ENCODE results near the gene LUZP2.

LUZP2 gene

GRCh38 chr11:24496736-24497725 is at the start of gene LUZP2:
LUZP2 (plus strand) TSS chr11:24497053.
- no peak for DNase-seq (ENCODE audit: low read depth in 2 of 2)

- no peak for DNase-seq (ENCODE audit: low read depth in 2 of 2)
Observed at GRCh38 chr11:24453129-24453718, 43.6 kb upstream of the LUZP2 start.

- DNase-seq (ENCODE audit: low read depth in 2 of 2), result no peak
Observed at GRCh38 chr11:24457985-24458384, 38.9 kb upstream of the LUZP2 start.

GRCh38 chr11:24470431-24470830 is 26.4 kb upstream of the LUZP2 start:
- no peak for DNase-seq (ENCODE audit: low read depth in 2 of 2)

GRCh38 chr11:24471084-24471483 is 25.8 kb upstream of the LUZP2 start:
- DNase-seq (ENCODE audit: low read depth in 2 of 2), result no peak

- no peak for DNase-seq (ENCODE audit: low read depth in 2 of 2)
Observed at GRCh38 chr11:24478718-24479117, 18.1 kb upstream of the LUZP2 start.

GRCh38 chr11:24489477-24489876 is 7.4 kb upstream of the LUZP2 start:
- no peak for DNase-seq (ENCODE audit: low read depth in 2 of 2)

- no peak for DNase-seq (ENCODE audit: low read depth in 2 of 2)
Observed at GRCh38 chr11:24496386-24496735, 492 bp upstream of the LUZP2 start.

GRCh38 chr11:24497831-24498230 is 978 bp downstream of the LUZP2 start:
- DNase-seq (ENCODE audit: low read depth in 2 of 2), result no peak

- DNase-seq (ENCODE audit: low read depth in 2 of 2), result no peak
Observed at GRCh38 chr11:24502425-24502824, 5.6 kb downstream of the LUZP2 start.

- no peak for DNase-seq (ENCODE audit: low read depth in 2 of 2)
Observed at GRCh38 chr11:24509114-24509513, 12.3 kb downstream of the LUZP2 start.

GRCh38 chr11:24511511-24511910 is 14.7 kb downstream of the LUZP2 start:
- DNase-seq (ENCODE audit: low read depth in 2 of 2), result no peak

GRCh38 chr11:24513479-24514218 is 16.8 kb downstream of the LUZP2 start:
- no peak for DNase-seq (ENCODE audit: low read depth in 2 of 2)

GRCh38 chr11:24514219-24514594 is 17.4 kb downstream of the LUZP2 start:
- DNase-seq (ENCODE audit: low read depth in 2 of 2), result no peak

GRCh38 chr11:24515632-24516031 is 18.8 kb downstream of the LUZP2 start:
- DNase-seq (ENCODE audit: low read depth in 2 of 2), result no peak

- DNase-seq (ENCODE audit: low read depth in 2 of 2), result no peak
Observed at GRCh38 chr11:24516638-24517037, 19.8 kb downstream of the LUZP2 start.

- DNase-seq (ENCODE audit: low read depth in 2 of 2), result no peak
Observed at GRCh38 chr11:24521601-24522000, 24.7 kb downstream of the LUZP2 start.

GRCh38 chr11:24524156-24524555 is 27.3 kb downstream of the LUZP2 start:
- DNase-seq (ENCODE audit: low read depth in 2 of 2), result no peak

- DNase-seq (ENCODE audit: low read depth in 2 of 2), result no peak
Observed at GRCh38 chr11:24531528-24531927, 34.7 kb downstream of the LUZP2 start.

GRCh38 chr11:24543771-24544170 is 46.9 kb downstream of the LUZP2 start:
- no peak for DNase-seq (ENCODE audit: low read depth in 2 of 2)

GRCh38 chr11:24556693-24557092 is 59.8 kb downstream of the LUZP2 start:
- DNase-seq (ENCODE audit: low read depth in 2 of 2), result no peak

- DNase-seq (ENCODE audit: low read depth in 2 of 2), result no peak
Observed at GRCh38 chr11:24559315-24559714, 62.5 kb downstream of the LUZP2 start.

- no peak for DNase-seq (ENCODE audit: low read depth in 2 of 2)
Observed at GRCh38 chr11:24560324-24560723, 63.5 kb downstream of the LUZP2 start.

Measured in stimulated activated CD8-positive, alpha-beta memory T cell treated with anti-CD3 and anti-CD28 coated beads, Interleukin-2, amount 100 ng/mL, for 48 hours (primary cell).